Fibroblast of lung (primary cell): ENCODE data around the gene BLOC1S4. TPM values are rescaled to one million over a fixed set of nuclear protein-coding genes. Genes with fewer than 3 reads are reported as not detected.

Experiments
- DNase-seq, 2 donors: peaks; one replicate each; pipeline versions ENCODE4 v3.0.0 to v3.0.0-alpha.2; 2010; ENCODE audit warnings: low read depth in 2 of 2
- H2AFZ ChIP-seq: 2 replicates; pipeline ENCODE4 v1.5.1; 2012; ENCODE audit warnings: low read length, control low read depth, inconsistent platforms
- H3K27ac ChIP-seq: 2 replicates; pipeline ENCODE4 v1.5.1; 2011; ENCODE audit warnings: low read length, control low read depth; ENCODE audit not compliant: insufficient read depth
- H3K27me3 ChIP-seq: 2 replicates; pipeline ENCODE4 v1.5.1; 2011; ENCODE audit warnings: mild to moderate bottlenecking, low read length; ENCODE audit not compliant: control insufficient read depth, insufficient read depth
- H3K36me3 ChIP-seq: 2 replicates; pipeline ENCODE4 v1.5.1; 2011; ENCODE audit warnings: low read length; ENCODE audit not compliant: control insufficient read depth, insufficient read depth
- H3K4me1 ChIP-seq: 2 replicates; pipeline ENCODE4 v1.5.1; 2011; ENCODE audit warnings: low read length; ENCODE audit not compliant: control insufficient read depth, insufficient read depth; ENCODE audit errors: extremely low read depth
- H3K4me2 ChIP-seq: 2 replicates; pipeline ENCODE4 v1.5.1; 2011; ENCODE audit warnings: low read length, control low read depth; ENCODE audit not compliant: insufficient read depth; ENCODE audit errors: extremely low read depth
- H3K4me3 ChIP-seq, 4 experiments: fragments of 200-600 bp in 1 of 4; sonication (generic) in 1 of 4; replicated peaks in 1 of 4; 2 replicates each; pipeline ENCODE4 v1.5.1; 2011 to 2016; ENCODE audit warnings: low read length in 4 of 4, low read depth in 3 of 4, mild to moderate bottlenecking in 3 of 4, control low read depth in 2 of 4, inconsistent platforms in 1 of 4, mixed read lengths in 1 of 4; ENCODE audit not compliant: insufficient read depth in 1 of 4; ENCODE audit errors: control extremely low read depth in 1 of 4
- H3K79me2 ChIP-seq: 2 replicates; pipeline ENCODE4 v1.5.1; 2012; ENCODE audit warnings: mild to moderate bottlenecking, low read length, inconsistent platforms; ENCODE audit not compliant: control insufficient read depth, insufficient read depth
- H3K9ac ChIP-seq: 2 replicates; pipeline ENCODE4 v1.5.1; 2011; ENCODE audit warnings: mild to moderate bottlenecking, low read length, control low read depth; ENCODE audit not compliant: insufficient read depth
- H3K9me3 ChIP-seq: 2 replicates; pipeline ENCODE4 v1.5.1; 2012; ENCODE audit warnings: low read depth, low read length; ENCODE audit not compliant: control insufficient read depth, insufficient read depth
- H4K20me1 ChIP-seq: 2 replicates; pipeline ENCODE4 v1.5.1; 2011; ENCODE audit warnings: low read length; ENCODE audit not compliant: control insufficient read depth, insufficient read depth; ENCODE audit errors: extremely low read depth
- EZH2 ChIP-seq: IDR thresholded peaks from 2 replicates; pipeline ENCODE4 v1.5.1; 2012; ENCODE audit warnings: low read length, control low read depth, mild to moderate bottlenecking; ENCODE audit errors: missing control alignments
- polyA plus RNA-seq, 2 donors: library from polyadenylated mRNA; depleted of rRNA in 1 of 2; stranded (reverse) in 1 of 2; unstranded in 1 of 2; fragments of >200 nt; gene quantifications; 2 replicates each; pipeline ENCODE4 v1.2.1, GENCODE V29; 2011 to 2012; ENCODE audit warnings: missing spikeins in 1 of 2
- total RNA-seq: library from RNA; depleted of rRNA; stranded (reverse); fragments of >200 nt; gene quantifications from 2 replicates; pipeline ENCODE4 v1.2.1, GENCODE V29; 2014
- TF ChIP-seq, protein P1 (sequence below), 2 donors: IDR thresholded peaks in 1 of 2; conservative IDR thresholded peaks in 1 of 2; 1 replicate in 1 of 2; 2 replicates in 1 of 2; pipeline ENCODE4 v1.5.1; 2011 to 2012; ENCODE audit warnings: low read length in 2 of 2, control low read depth in 1 of 2, inconsistent platforms in 1 of 2, low read depth in 1 of 2, mild to moderate bottlenecking in 1 of 2

BLOC1S4 gene
- total and polyA plus RNA-seq, 2 donors (not counting 1 experiment from before 2014, with no cell fraction given), result 12.2 to 13.5 TPM

DNA sequence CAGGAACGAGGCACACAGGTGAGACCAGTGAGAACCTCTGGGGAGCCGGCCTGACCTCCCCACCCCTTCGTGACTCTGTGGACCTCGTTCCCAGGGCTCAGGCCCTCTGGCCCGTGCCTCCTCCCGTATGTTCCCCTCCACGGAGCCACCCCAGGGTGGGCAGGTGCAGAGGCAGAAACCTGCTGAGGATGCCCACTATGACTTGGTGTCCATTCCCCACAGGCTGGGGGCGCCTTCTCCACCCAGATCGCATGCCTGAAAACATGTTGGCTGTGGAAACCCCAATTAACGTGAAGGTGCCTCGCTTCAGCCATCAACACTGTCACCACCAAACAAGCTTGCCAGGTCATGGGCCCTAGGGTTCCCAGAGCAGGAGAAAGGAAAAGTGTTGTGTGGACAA is 27.0 kb downstream of the BLOC1S4 start:
- no peak overlapping the region for H3K4me2 ChIP-seq
- TF ChIP-seq, protein P1, sequence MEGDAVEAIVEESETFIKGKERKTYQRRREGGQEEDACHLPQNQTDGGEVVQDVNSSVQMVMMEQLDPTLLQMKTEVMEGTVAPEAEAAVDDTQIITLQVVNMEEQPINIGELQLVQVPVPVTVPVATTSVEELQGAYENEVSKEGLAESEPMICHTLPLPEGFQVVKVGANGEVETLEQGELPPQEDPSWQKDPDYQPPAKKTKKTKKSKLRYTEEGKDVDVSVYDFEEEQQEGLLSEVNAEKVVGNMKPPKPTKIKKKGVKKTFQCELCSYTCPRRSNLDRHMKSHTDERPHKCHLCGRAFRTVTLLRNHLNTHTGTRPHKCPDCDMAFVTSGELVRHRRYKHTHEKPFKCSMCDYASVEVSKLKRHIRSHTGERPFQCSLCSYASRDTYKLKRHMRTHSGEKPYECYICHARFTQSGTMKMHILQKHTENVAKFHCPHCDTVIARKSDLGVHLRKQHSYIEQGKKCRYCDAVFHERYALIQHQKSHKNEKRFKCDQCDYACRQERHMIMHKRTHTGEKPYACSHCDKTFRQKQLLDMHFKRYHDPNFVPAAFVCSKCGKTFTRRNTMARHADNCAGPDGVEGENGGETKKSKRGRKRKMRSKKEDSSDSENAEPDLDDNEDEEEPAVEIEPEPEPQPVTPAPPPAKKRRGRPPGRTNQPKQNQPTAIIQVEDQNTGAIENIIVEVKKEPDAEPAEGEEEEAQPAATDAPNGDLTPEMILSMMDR (conservative IDR thresholded peaks at IDR 0.05 in 1 of 2, IDR thresholded peaks at IDR 0.05 in 1 of 2; ENCODE audit: low read depth in 1 of 2, low read length in 2 of 2), result no peak
- no peak for TF ChIP-seq EZH2

DNA sequence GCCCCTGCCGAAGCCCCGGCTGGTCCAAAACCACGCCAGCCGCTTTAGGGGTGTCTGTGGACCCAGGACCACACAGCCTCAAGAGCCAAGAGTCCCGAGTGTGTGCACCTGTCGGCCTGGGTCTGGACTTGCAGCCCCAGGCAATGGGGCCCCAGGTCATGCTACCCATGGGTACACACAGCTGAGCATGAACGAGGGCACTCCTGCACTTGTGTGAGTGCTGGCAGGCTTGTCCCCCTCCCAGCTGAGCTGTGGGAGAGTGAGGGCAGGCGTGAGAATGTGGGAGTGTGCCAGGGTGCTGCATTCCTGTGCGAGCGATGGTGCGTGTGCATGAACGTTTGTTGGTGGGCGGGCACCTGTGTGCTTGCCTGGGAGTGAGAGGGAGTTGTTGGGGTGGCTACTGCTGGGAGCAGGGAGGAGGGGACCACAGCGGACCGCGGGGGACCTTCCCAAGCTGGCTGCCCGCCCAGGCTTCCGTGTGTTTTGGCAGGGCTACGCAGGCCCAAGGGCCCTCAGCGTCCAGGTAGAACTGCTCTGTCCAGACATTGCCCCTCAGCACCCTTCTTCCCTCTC is 30.8 kb downstream of the BLOC1S4 start:
- Histone ChIP-seq H2AFZ (no peak overlapping the region), H3K9ac (no peak overlapping the region), H3K79me2 (no peaks in the 10 kb centered on the region), H3K27me3 (no peaks in the 10 kb centered on the region), H3K9me3 (no peaks in the 10 kb centered on the region), H3K4me1 (peaks cover 8% of the 10 kb centered on the region), H4K20me1 (no peaks in the 10 kb centered on the region), H3K27ac (no peak overlapping the region), H3K4me3 (no peak overlapping the region), H3K36me3 (no peaks in the 10 kb centered on the region), H3K4me2 (no peak overlapping the region)
- TF ChIP-seq, protein P1 (conservative IDR thresholded peaks at IDR 0.05 in 1 of 2, IDR thresholded peaks at IDR 0.05 in 1 of 2; ENCODE audit: low read depth in 1 of 2, low read length in 2 of 2), result no peak
- TF ChIP-seq EZH2, result no peak
- DNase-seq, result peak in 1 of 2 donors; percentile 48

More for the DNA sequence above, 27.0 kb downstream of the BLOC1S4 start:
- Histone ChIP-seq H3K79me2 (no peaks in the 10 kb centered on the region), H4K20me1 (no peaks in the 10 kb centered on the region), H3K4me3 (no peak overlapping the region), H2AFZ (no peak overlapping the region), H3K9me3 (no peaks in the 10 kb centered on the region), H3K36me3 (no peaks in the 10 kb centered on the region), H3K27ac (no peak overlapping the region), H3K9ac (no peak overlapping the region), H3K4me1 (no peaks in the 10 kb centered on the region), H3K27me3 (no peaks in the 10 kb centered on the region)
- no peak for DNase-seq

DNA sequence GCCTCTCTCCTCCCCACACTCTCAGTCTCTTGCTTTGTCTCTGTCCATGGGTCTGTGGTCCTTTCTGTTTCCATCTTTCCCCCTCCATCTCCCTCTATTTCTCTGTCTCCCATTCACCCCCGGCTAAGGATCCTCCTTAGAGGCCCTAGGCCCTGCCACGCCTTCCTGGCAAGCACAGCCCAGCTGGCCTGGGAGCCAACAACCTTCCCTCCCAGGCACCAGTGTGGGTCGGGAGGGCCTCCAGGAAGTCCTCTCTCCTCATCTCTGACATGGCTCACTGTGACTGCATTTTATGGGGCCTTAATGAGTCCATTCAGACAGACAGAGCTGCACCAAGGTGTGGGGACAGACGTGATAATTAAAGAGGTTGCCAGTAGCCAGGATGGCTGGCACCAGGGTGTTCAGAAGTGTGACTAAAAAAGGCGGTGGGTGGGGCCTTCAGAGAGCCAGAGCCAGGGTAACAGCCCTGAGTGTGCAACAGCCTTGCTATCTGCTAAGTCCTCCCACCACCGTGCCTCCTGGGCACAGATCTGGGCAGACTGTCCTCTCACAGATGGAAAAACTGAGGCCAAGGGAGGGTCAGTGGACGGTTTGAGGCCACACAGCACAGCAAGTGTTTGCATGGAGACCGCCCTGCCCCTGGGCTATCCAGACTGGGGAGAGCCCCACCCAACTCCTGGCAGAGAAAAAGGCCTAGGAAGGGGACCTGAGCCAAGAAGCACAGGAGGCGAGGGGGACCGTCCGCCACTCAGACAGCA is 31.5 kb downstream of the BLOC1S4 start:
- no peak overlapping the region for H3K9ac ChIP-seq
- DNase-seq, result no peak
- no peak overlapping the region for H3K4me3 ChIP-seq
- no peak overlapping the region for H3K4me2 ChIP-seq
- no peaks in the 10 kb centered on the region for H4K20me1 ChIP-seq
- H3K27ac ChIP-seq, result no peak overlapping the region
- no peaks in the 10 kb centered on the region for H3K79me2 ChIP-seq
- H2AFZ ChIP-seq, result no peak overlapping the region
- peaks cover 8% of the 10 kb centered on the region for H3K4me1 ChIP-seq
- no peaks in the 10 kb centered on the region for H3K36me3 ChIP-seq
- H3K9me3 ChIP-seq, result no peaks in the 10 kb centered on the region
- H3K27me3 ChIP-seq, result no peaks in the 10 kb centered on the region
- no peak for TF ChIP-seq EZH2
- TF ChIP-seq, protein P1 (conservative IDR thresholded peaks at IDR 0.05 in 1 of 2, IDR thresholded peaks at IDR 0.05 in 1 of 2; ENCODE audit: low read depth in 1 of 2, low read length in 2 of 2), result no peak
